DOHH2 (cell line): Measurements from ENCODE around the gene RAD51D.

Experiments used
- H3F3A ChIP-seq: fragments of 200-600 bp; sonication (generic), shearing (Covaris generic); 2 replicates; pipeline ENCODE4 v1.6.0; 2016; ENCODE audit warnings: antibody characterized with exemption, mild to moderate bottlenecking; ENCODE audit not compliant: control insufficient read depth, insufficient read depth
- H3K27ac ChIP-seq: fragments of 200-600 bp; sonication (generic); 2 replicates; pipeline ENCODE4 v1.5.1; 2014; ENCODE audit warnings: low read depth, mild to moderate bottlenecking, low read length, moderate library complexity
- H3K27me3 ChIP-seq: fragments of 200-600 bp; sonication (generic); 2 replicates; pipeline ENCODE4 v1.6.1; 2014; ENCODE audit warnings: mild to moderate bottlenecking, low read length, mixed read lengths; ENCODE audit not compliant: control insufficient read depth
- H3K36me3 ChIP-seq: fragments of 200-600 bp; sonication (generic); 2 replicates; pipeline ENCODE4 v1.6.1; 2014; ENCODE audit warnings: mild to moderate bottlenecking, low read length, moderate library complexity, mixed read lengths; ENCODE audit not compliant: control insufficient read depth
- H3K4me1 ChIP-seq: fragments of 200-600 bp; sonication (generic); 2 replicates; pipeline ENCODE4 v1.6.1; 2014; ENCODE audit warnings: mild to moderate bottlenecking, low read length, mixed read lengths; ENCODE audit not compliant: control insufficient read depth
- H3K4me2 ChIP-seq: fragments of 200-600 bp; sonication (generic); 2 replicates; pipeline ENCODE4 v1.6.0; 2014; ENCODE audit warnings: mild to moderate bottlenecking, low read length, moderate library complexity
- H3K4me3 ChIP-seq: fragments of 200-600 bp; sonication (generic); 2 replicates; pipeline ENCODE4 v1.5.1; 2014; ENCODE audit warnings: mild to moderate bottlenecking, low read length, mixed read lengths
- H3K79me2 ChIP-seq: fragments of 200-600 bp; sonication (generic); 2 replicates; pipeline ENCODE4 v1.6.1; 2014; ENCODE audit warnings: mild to moderate bottlenecking, low read length, mixed read lengths; ENCODE audit not compliant: control insufficient read depth
- H3K9me2 ChIP-seq: fragments of 200-600 bp; sonication (generic); replicated peaks from 2 replicates; pipeline ENCODE4 v1.6.1; 2014; ENCODE audit warnings: mild to moderate bottlenecking, low read length, mixed read lengths; ENCODE audit not compliant: control insufficient read depth
- H3K9me3 ChIP-seq: fragments of 200-600 bp; sonication (generic); 2 replicates; pipeline ENCODE4 v1.6.1; 2014; ENCODE audit warnings: antibody characterized with exemption, low read length, mixed read lengths; ENCODE audit not compliant: control insufficient read depth, insufficient read depth
- H4K20me1 ChIP-seq: fragments of 200-600 bp; sonication (generic); 2 replicates; pipeline ENCODE4 v1.6.0; 2014; ENCODE audit warnings: low read depth, mild to moderate bottlenecking, antibody characterized with exemption, low read length, moderate library complexity; ENCODE audit not compliant: control insufficient read depth, insufficient read depth
- CTCF ChIP-seq: fragments of 200-600 bp; sonication (generic); IDR thresholded peaks from one replicate; pipeline ENCODE4 v1.5.1; 2014; ENCODE audit warnings: antibody characterized with exemption, mild to moderate bottlenecking, low read depth, low read length; ENCODE audit not compliant: poor library complexity, severe bottlenecking
- EZH2phosphoT487 ChIP-seq: fragments of 200-600 bp; sonication (generic); IDR thresholded peaks from 2 replicates; pipeline ENCODE4 v1.6.1; 2017; ENCODE audit warnings: borderline replicate concordance, mild to moderate bottlenecking, antibody characterized with exemption, low read length, moderate library complexity, mixed read lengths

The RAD51D gene

GRCh38 chr17:35166526-35166925 is 46.9 kb upstream of the RAD51D start:
- TF ChIP-seq CTCF (no peak), EZH2phosphoT487 (no peak)
- Histone ChIP-seq H3K27ac (no peak overlapping the region), H4K20me1 (no peaks in the 10 kb centered on the region), H3F3A (no peaks in the 10 kb centered on the region), H3K9me3 (no peaks in the 10 kb centered on the region), H3K36me3 (no peaks in the 10 kb centered on the region), H3K27me3 (peaks cover 11% of the 10 kb centered on the region), H3K9me2 (no peaks in the 10 kb centered on the region), H3K4me3 (no peak overlapping the region), H3K79me2 (no peaks in the 10 kb centered on the region), H3K4me1 (no peaks in the 10 kb centered on the region), H3K4me2 (no peak overlapping the region)

- H3F3A ChIP-seq = no peaks in the 10 kb centered on the region
- no peak overlapping the region for H3K4me2 ChIP-seq
- TF ChIP-seq EZH2phosphoT487 = no peak
- TF ChIP-seq CTCF = no peak
- no peaks in the 10 kb centered on the region for H3K4me1 ChIP-seq
- no peak overlapping the region for H3K4me3 ChIP-seq
- no peaks in the 10 kb centered on the region for H3K79me2 ChIP-seq
- peaks cover 22% of the 10 kb centered on the region for H3K27me3 ChIP-seq
- H4K20me1 ChIP-seq = no peaks in the 10 kb centered on the region
- no peaks in the 10 kb centered on the region for H3K9me2 ChIP-seq
- H3K9me3 ChIP-seq = no peaks in the 10 kb centered on the region
- no peaks in the 10 kb centered on the region for H3K36me3 ChIP-seq
- no peak overlapping the region for H3K27ac ChIP-seq
Measured at GRCh38 chr17:35164716-35165115, 45.1 kb upstream of the RAD51D start.

GRCh38 chr17:35163886-35164285 is 44.2 kb upstream of the RAD51D start:
- Histone ChIP-seq H3K4me1 (no peaks in the 10 kb centered on the region), H3F3A (no peaks in the 10 kb centered on the region), H3K27me3 (peaks cover 28% of the 10 kb centered on the region), H3K9me3 (no peaks in the 10 kb centered on the region), H3K4me2 (no peak overlapping the region), H3K4me3 (no peak overlapping the region), H3K36me3 (no peaks in the 10 kb centered on the region), H3K9me2 (no peaks in the 10 kb centered on the region), H4K20me1 (no peaks in the 10 kb centered on the region), H3K79me2 (no peaks in the 10 kb centered on the region), H3K27ac (no peak overlapping the region)
- TF ChIP-seq EZH2phosphoT487 = no peak
- no peak for TF ChIP-seq CTCF

GRCh38 chr17:35162755-35163154 is 43.1 kb upstream of the RAD51D start:
- peaks cover 33% of the 10 kb centered on the region for H3K27me3 ChIP-seq
- TF ChIP-seq CTCF (no peak), EZH2phosphoT487 (0 out of 2 replicates have a peak, but pooled peaks have one; percentile 30)
- no peaks in the 10 kb centered on the region for H3F3A ChIP-seq
- H3K79me2 ChIP-seq = no peaks in the 10 kb centered on the region
- no peaks in the 10 kb centered on the region for H3K9me2 ChIP-seq
- no peak overlapping the region for H3K4me2 ChIP-seq
- H4K20me1 ChIP-seq = no peaks in the 10 kb centered on the region
- no peaks in the 10 kb centered on the region for H3K36me3 ChIP-seq
- no peaks in the 10 kb centered on the region for H3K4me1 ChIP-seq
- H3K27ac ChIP-seq = no peak overlapping the region
- no peak overlapping the region for H3K4me3 ChIP-seq
- no peaks in the 10 kb centered on the region for H3K9me3 ChIP-seq
